ENCODE data around the gene PITPNM3.

The PITPNM3 gene

GRCh38 chr17:6551356-6551755 lies 5.0 kb downstream of the PITPNM3 start:
- no peak for DNase-seq

- no peak for DNase-seq
These were observed 6.8 kb downstream of the PITPNM3 start for GRCh38 chr17:6549384-6550036.

- DNase-seq = no peak
These were observed 7.6 kb downstream of the PITPNM3 start for GRCh38 chr17:6548578-6549330.

- DNase-seq = no peak
These were observed 8.3 kb downstream of the PITPNM3 start for GRCh38 chr17:6548034-6548433.

GRCh38 chr17:6547336-6547735 lies 9.0 kb downstream of the PITPNM3 start:
- no peak for DNase-seq

GRCh38 chr17:6546069-6546718 lies 10.2 kb downstream of the PITPNM3 start:
- no peak for DNase-seq

- no peak for DNase-seq
These were observed 11.1 kb downstream of the PITPNM3 start for GRCh38 chr17:6545291-6545690.

GRCh38 chr17:6544011-6544370 lies 12.4 kb downstream of the PITPNM3 start:
- no peak for DNase-seq

GRCh38 chr17:6543079-6544010 lies 13.0 kb downstream of the PITPNM3 start:
- DNase-seq = no peak

- DNase-seq = no peak
These were observed 13.8 kb downstream of the PITPNM3 start for GRCh38 chr17:6542577-6542976.

GRCh38 chr17:6541886-6542285 lies 14.5 kb downstream of the PITPNM3 start:
- DNase-seq = no peak

GRCh38 chr17:6539871-6540270 lies 16.5 kb downstream of the PITPNM3 start:
- no peak for DNase-seq

GRCh38 chr17:6536566-6537065 lies 19.7 kb downstream of the PITPNM3 start:
- DNase-seq = no peak

GRCh38 chr17:6536053-6536452 lies 20.3 kb downstream of the PITPNM3 start:
- DNase-seq = no peak

GRCh38 chr17:6534846-6535514 lies 21.4 kb downstream of the PITPNM3 start:
- no peak for DNase-seq

GRCh38 chr17:6532441-6532885 lies 23.9 kb downstream of the PITPNM3 start:
- DNase-seq = no peak

- no peak for DNase-seq
These were observed 24.8 kb downstream of the PITPNM3 start for GRCh38 chr17:6531575-6531974.

GRCh38 chr17:6530324-6530920 lies 25.9 kb downstream of the PITPNM3 start:
- no peak for DNase-seq

- DNase-seq = no peak
These were observed 27.8 kb downstream of the PITPNM3 start for GRCh38 chr17:6528557-6528956.

GRCh38 chr17:6526362-6527152 lies 29.8 kb downstream of the PITPNM3 start:
- DNase-seq = no peak

GRCh38 chr17:6525731-6526130 lies 30.6 kb downstream of the PITPNM3 start:
- DNase-seq = no peak
